Epithelial cell of proximal tubule (primary cell): ENCODE measurements around the gene CACNB4. TPM values are rescaled to one million over a fixed set of nuclear protein-coding genes. Genes with fewer than 3 reads are reported as not detected.

Experiments used
- DNase-seq: peaks from one replicate; pipeline ENCODE4 v3.0.0-alpha.2; 2011; ENCODE audit warnings: low read depth
- H3K4me3 ChIP-seq: 2 replicates; pipeline ENCODE4 v1.5.1; 2011; ENCODE audit warnings: low read depth, mild to moderate bottlenecking, low read length
- total RNA-seq: library from RNA; depleted of rRNA; stranded (reverse); fragments of >200 nt; gene quantifications from 2 replicates; pipeline ENCODE4 v1.2.3, GENCODE V29; 2015
- TF ChIP-seq, protein P1 (sequence below): conservative IDR thresholded peaks from 2 replicates; pipeline ENCODE4 v1.5.1; 2012; ENCODE audit warnings: low read depth, mild to moderate bottlenecking, low read length

CACNB4 gene
- total RNA-seq, 1 donor from 2014 or later: 0.52 TPM

DNA sequence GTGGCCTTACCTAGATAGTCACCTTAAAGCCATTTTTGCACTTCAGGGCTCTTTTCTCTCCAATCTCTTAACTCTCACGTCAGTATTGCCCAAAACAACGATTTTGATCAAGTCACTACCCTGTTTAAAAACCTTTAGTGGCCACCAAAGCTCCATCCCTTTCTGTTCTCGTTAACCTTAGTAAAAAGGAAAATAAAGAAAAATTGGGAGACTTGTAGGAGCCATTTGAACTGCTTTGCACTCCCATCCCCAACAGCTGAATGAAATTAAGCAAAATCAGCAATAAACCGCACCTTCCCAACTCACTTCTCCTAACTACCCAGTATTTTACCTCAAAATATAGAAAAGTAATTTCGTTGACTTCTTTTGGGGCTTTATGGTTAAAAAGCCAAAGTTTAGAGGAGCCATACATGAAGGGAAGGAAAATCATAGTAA, 269.9 kb downstream of the CACNB4 start:
- TF ChIP-seq, protein P1, sequence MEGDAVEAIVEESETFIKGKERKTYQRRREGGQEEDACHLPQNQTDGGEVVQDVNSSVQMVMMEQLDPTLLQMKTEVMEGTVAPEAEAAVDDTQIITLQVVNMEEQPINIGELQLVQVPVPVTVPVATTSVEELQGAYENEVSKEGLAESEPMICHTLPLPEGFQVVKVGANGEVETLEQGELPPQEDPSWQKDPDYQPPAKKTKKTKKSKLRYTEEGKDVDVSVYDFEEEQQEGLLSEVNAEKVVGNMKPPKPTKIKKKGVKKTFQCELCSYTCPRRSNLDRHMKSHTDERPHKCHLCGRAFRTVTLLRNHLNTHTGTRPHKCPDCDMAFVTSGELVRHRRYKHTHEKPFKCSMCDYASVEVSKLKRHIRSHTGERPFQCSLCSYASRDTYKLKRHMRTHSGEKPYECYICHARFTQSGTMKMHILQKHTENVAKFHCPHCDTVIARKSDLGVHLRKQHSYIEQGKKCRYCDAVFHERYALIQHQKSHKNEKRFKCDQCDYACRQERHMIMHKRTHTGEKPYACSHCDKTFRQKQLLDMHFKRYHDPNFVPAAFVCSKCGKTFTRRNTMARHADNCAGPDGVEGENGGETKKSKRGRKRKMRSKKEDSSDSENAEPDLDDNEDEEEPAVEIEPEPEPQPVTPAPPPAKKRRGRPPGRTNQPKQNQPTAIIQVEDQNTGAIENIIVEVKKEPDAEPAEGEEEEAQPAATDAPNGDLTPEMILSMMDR: no peak
- no peak for DNase-seq
- peak overlapping the region; percentile 87 for H3K4me3 ChIP-seq

DNA sequence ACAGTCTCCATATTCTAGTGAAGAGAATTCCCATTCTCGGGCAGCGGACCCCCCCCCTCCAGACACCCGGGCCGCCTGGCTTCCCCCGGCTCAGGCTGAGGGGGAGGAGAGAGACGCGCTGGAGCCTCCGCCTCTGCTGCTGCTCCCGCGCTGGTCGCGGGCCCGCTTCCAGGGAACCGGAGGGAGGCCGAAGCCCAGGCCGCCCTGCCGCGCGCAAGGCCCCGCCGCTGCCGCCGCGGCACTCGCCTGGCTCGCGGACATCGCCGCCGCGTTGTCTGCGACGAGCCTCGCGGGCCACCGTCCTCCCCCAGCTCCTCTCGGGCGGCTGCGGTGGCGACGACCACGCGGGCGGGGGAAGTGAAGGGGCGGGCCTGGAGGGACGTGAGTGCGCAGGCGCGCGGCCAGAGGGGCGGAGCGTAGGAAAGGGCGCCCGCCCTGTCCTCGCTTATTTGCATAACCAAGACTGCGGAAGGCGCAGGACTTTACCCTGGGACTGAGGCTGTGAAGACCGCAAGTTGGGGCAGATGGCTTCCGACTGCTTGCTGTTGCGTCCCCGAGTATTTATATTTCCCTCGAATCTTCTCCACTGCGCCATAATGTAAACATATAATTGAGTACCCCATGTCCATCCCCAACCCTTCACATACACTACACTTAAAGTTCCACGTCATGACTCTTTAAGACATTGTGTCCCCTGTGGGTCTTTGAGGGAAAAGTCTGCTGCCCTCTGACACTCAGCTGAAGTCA, 270.5 kb downstream of the CACNB4 start, which contains the start of gene ARL5A:
Gene ARL5A, minus strand, starts transcription at position 279 of the 747 bp plus-strand sequence. Its CDS starts 245 bp downstream, at position 34.
- peak within 1 kb of the TSS; percentile 87 for H3K4me3 ChIP-seq
- DNase-seq: peak; percentile 49
- TF ChIP-seq, protein P1: no peak

DNA sequence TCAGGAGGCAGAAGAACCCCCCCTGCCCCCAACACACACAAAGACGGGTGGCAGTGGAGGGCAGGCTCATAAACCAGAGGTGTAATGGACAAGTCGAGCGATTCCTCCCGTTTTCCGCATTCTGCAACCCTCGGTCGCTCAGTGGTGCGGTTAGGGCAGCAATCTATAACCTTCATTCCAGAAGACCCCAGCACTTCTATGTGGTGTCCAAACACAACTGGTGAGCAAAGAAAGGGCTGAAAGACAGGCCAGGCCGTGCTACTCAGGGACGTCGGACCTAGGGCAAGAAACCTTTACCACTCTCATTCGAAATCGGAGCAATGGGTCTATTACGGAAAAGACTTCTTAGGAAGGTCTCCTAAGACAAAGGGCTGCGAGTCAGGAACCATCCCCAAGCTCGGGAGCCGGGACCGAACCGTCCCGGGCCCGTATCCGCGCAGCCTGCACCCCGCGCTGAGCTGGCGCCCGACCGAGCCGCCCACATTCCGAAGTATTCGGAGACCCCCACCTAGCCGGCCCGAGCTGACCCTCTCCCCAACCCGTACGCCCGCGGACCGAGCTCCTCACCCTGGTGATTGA, 271.2 kb downstream of the CACNB4 start:
- peak overlapping the region; percentile 87 for H3K4me3 ChIP-seq
- no peak for DNase-seq
- TF ChIP-seq, protein P1: no peak

DNA sequence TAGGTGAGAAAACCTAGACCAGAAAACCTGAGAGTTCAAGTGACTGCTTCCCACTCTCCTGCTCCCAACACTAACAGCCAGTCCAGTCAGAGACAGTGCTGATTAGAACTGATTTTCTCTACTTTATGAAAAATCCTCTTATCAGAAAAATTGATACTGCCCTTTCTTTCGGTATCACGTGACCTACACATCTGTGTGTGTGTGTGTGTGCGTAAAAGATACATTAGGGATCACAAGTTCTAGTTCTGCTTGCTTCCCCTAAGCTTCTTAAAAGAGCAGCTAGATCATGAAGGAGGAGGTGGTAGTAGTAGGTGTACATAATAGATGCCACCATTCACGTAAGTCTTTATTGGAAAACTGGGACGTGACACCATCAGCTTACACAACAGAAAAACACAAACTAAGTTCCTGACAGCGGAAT, 272.1 kb downstream of the CACNB4 start:
- TF ChIP-seq, protein P1: no peak
- no peak for DNase-seq
- peak overlapping the region; percentile 87 for H3K4me3 ChIP-seq

DNA sequence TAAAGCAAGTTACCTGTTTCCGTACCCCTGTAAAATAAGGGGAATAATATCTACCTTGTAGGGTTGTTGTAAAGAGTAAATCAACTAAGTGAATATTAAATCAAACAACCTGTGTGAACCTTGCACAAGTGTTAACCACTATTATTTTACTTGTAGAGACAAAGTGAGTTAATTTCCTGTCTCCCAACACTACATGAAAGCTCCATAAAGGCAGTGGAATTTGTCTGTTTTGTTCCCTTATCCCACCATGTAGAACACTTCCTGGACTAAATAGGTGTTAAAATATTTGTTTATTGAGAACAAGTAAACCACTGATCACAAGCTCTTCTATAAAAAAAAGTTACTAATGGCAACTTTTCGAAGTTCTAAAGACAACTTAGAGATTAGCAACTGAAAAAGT, 274.0 kb downstream of the CACNB4 start:
- H3K4me3 ChIP-seq: no peak overlapping the region
- TF ChIP-seq, protein P1: no peak
- DNase-seq: no peak

DNA sequence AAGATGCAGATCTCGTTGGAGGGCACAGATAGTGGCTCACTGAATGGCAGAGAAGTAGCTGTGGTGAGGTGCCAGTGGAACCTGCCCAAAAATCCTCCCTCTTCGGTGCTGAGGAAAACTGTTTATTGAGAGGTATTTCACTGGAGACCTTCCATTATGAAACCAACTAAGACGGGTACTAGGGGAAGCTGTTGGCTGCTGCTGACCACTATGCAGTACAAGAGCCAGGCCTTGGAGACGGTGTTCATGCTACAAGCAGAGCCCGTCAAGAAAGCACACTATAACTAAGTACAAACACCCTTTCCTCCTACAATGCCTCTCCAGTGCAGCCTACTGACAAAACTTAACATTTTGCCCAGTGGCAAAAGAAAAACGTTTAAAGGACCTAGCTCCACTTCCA, 275.2 kb downstream of the CACNB4 start:
- TF ChIP-seq, protein P1: no peak
- H3K4me3 ChIP-seq: no peak overlapping the region
- no peak for DNase-seq

DNA sequence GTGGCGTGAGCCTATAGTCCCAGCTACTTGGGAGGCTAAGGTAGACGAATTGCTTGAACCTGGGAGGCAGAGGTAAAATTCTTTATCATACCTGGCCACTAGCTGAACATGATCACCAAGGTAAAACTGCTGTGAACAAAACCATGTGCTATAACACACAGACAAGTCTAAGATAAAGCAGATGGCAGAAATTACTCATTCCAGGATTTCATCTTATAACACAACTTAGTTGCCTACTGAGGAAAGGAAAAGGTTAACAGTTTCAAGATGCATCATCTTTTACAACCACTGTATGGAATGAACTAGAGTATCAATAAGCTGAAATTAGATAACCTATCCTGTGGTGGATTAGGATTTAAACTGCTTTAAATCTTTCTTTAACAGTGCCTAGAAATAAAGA, 278.9 kb downstream of the CACNB4 start:
- DNase-seq: no peak
- no peak overlapping the region for H3K4me3 ChIP-seq
- TF ChIP-seq, protein P1: no peak
